WTC11 (cell line): ENCODE measurements around the gene AZU1. TPM values are rescaled to one million over a fixed set of nuclear protein-coding genes. Genes with fewer than 3 reads are reported as not detected.

Source experiments
- ATAC-seq: fragments of 200-7000 bp; cut with Tn5 transposase; 2 replicates; pipeline ENCODE4 v1.10.0; 2021; ENCODE audit warnings: mild to moderate bottlenecking, moderate library complexity
- CTCF ChIA-PET: fragments of 300-600 bp; sonication (Branson Sonifier 250); formaldehyde crosslinking; loops from one replicate; lab custom pipeline; 2021; ENCODE audit warnings: antibody characterized with exemption; lab: Charles Lee
- POLR2A ChIA-PET: fragments of 350-600 bp; sonication (Branson Sonifier 250); formaldehyde crosslinking; loops from one replicate; lab custom pipeline; 2021; ENCODE audit warnings: antibody characterized with exemption; lab: Charles Lee
- DNase-seq: peaks from one replicate; pipeline ENCODE4 v3.0.0; 2021; ENCODE audit warnings: low spot score
- H3K27ac Mint-ChIP-seq: 2 replicates; pipeline ENCODE4 v1.8.0; 2021; ENCODE audit warnings: mixed read lengths
- H3K27me3 Mint-ChIP-seq: 2 replicates; pipeline ENCODE4 v1.8.0; 2021; ENCODE audit warnings: low read depth, mild to moderate bottlenecking, moderate library complexity, mixed read lengths
- H3K36me3 Mint-ChIP-seq: 2 replicates; pipeline ENCODE4 v1.8.0; 2021; ENCODE audit warnings: mixed read lengths
- H3K4me1 Mint-ChIP-seq: 2 replicates; pipeline ENCODE4 v1.8.0; 2022; ENCODE audit warnings: mixed read lengths
- H3K4me3 Mint-ChIP-seq: 2 replicates; pipeline ENCODE4 v1.8.0; 2021; ENCODE audit warnings: mild to moderate bottlenecking, moderate library complexity, mixed read lengths
- H3K9me3 Mint-ChIP-seq: 2 replicates; pipeline ENCODE4 v1.8.0; 2021; ENCODE audit warnings: mixed read lengths
- CREM ChIP-seq: sonication (generic); formaldehyde crosslinking; IDR thresholded peaks from 2 replicates; pipeline ENCODE4 v1.8.1; 2022; ENCODE audit warnings: mild to moderate bottlenecking, missing genetic modification reagents, moderate library complexity
- FOXJ3 ChIP-seq: sonication (generic); formaldehyde crosslinking; IDR thresholded peaks from 2 replicates; pipeline ENCODE4 v1.9.0; 2021; ENCODE audit warnings: missing genetic modification reagents, mild to moderate bottlenecking, borderline replicate concordance
- NFATC4 ChIP-seq: fragments of 250-450 bp; sonication (Bioruptor Pico); IDR thresholded peaks from 2 replicates; pipeline ENCODE4 v1.9.0; 2021; ENCODE audit warnings: mild to moderate bottlenecking
- NR3C1 ChIP-seq: sonication (generic); formaldehyde crosslinking; conservative IDR thresholded peaks from 2 replicates; pipeline ENCODE4 v1.8.1; 2023; ENCODE audit warnings: low read depth, mild to moderate bottlenecking, missing genetic modification reagents
- PREB ChIP-seq: sonication (generic); formaldehyde crosslinking; IDR thresholded peaks from 2 replicates; pipeline ENCODE4 v1.8.1; 2022; ENCODE audit warnings: mild to moderate bottlenecking, missing genetic modification reagents, moderate library complexity, borderline replicate concordance
- ZBTB43 ChIP-seq: sonication (generic); formaldehyde crosslinking; IDR thresholded peaks from 2 replicates; pipeline ENCODE4 v1.8.1; 2023; ENCODE audit warnings: mild to moderate bottlenecking, missing genetic modification reagents
- ZNF138 ChIP-seq: sonication (generic); formaldehyde crosslinking; conservative IDR thresholded peaks from 2 replicates; pipeline ENCODE4 v1.8.1; 2022; ENCODE audit warnings: mild to moderate bottlenecking, moderate library complexity, missing genetic modification reagents
- ZNF423 ChIP-seq: fragments of 250-450 bp; sonication (Bioruptor Pico); IDR thresholded peaks from 2 replicates; pipeline ENCODE4 v2.1.2; 2022; ENCODE audit warnings: mild to moderate bottlenecking, moderate library complexity
- total RNA-seq: library from RNA; stranded (reverse); gene quantifications from 3 replicates; pipeline ENCODE4 v1.2.3, GENCODE V29; 2021
- TF ChIP-seq, protein P1 (sequence below): sonication (generic); formaldehyde crosslinking; IDR thresholded peaks from 2 replicates; pipeline ENCODE4 v1.8.0; 2022; ENCODE audit warnings: missing genetic modification reagents
- TF ChIP-seq, protein P2 (sequence below): sonication (generic); formaldehyde crosslinking; conservative IDR thresholded peaks from 2 replicates; pipeline ENCODE4 v1.8.1; 2023; ENCODE audit warnings: mild to moderate bottlenecking, low read depth, missing genetic modification reagents, moderate library complexity
- TF ChIP-seq, protein P3 (sequence below): sonication (generic); formaldehyde crosslinking; IDR thresholded peaks from 2 replicates; pipeline ENCODE4 v1.8.1; 2023; ENCODE audit warnings: mild to moderate bottlenecking, missing genetic modification reagents, moderate library complexity

Gene AZU1
- total RNA-seq, 1 experiment from 2014 or later = 1.2 TPM

GRCh38 chr19:845707-846521 is 18.3 kb downstream of the AZU1 start:
- ChIA-PET CTCF (interaction anchor here (0.7 kb wide), 1 partner anchor 152 kb away, joined by 3 read pairs; no protein-coding TSS in a partner anchor), POLR2A (no interaction called here)
- Mint-ChIP-seq H3K9me3 (peaks cover 4% of the 10 kb centered on the region), H3K4me3 (no peak overlapping the region), H3K36me3 (no peaks in the 10 kb centered on the region), H3K4me1 (no peaks in the 10 kb centered on the region), H3K27ac (no peak overlapping the region), H3K27me3 (peaks cover 41% of the 10 kb centered on the region)
- TF ChIP-seq, protein P1, sequence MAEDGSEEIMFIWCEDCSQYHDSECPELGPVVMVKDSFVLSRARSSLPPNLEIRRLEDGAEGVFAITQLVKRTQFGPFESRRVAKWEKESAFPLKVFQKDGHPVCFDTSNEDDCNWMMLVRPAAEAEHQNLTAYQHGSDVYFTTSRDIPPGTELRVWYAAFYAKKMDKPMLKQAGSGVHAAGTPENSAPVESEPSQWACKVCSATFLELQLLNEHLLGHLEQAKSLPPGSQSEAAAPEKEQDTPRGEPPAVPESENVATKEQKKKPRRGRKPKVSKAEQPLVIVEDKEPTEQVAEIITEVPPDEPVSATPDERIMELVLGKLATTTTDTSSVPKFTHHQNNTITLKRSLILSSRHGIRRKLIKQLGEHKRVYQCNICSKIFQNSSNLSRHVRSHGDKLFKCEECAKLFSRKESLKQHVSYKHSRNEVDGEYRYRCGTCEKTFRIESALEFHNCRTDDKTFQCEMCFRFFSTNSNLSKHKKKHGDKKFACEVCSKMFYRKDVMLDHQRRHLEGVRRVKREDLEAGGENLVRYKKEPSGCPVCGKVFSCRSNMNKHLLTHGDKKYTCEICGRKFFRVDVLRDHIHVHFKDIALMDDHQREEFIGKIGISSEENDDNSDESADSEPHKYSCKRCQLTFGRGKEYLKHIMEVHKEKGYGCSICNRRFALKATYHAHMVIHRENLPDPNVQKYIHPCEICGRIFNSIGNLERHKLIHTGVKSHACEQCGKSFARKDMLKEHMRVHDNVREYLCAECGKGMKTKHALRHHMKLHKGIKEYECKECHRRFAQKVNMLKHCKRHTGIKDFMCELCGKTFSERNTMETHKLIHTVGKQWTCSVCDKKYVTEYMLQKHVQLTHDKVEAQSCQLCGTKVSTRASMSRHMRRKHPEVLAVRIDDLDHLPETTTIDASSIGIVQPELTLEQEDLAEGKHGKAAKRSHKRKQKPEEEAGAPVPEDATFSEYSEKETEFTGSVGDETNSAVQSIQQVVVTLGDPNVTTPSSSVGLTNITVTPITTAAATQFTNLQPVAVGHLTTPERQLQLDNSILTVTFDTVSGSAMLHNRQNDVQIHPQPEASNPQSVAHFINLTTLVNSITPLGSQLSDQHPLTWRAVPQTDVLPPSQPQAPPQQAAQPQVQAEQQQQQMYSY (CRISPR knock-in tag) = no peak
- TF ChIP-seq ZNF423 = no peak
- TF ChIP-seq NFATC4 (CRISPR knock-in tag) = no peak
- no peak for TF ChIP-seq ZBTB43 (CRISPR knock-in tag)
- TF ChIP-seq ZNF138 (CRISPR knock-in tag) = no peak
- no peak for TF ChIP-seq NR3C1 (CRISPR knock-in tag)
- no peak for ATAC-seq
- DNase-seq = no peak

GRCh38 chr19:848386-848921 is 20.8 kb downstream of the AZU1 start:
- DNase-seq = no peak
- no peak for ATAC-seq
- Mint-ChIP-seq H3K27me3 (peaks cover 16% of the 10 kb centered on the region), H3K27ac (no peak overlapping the region), H3K4me3 (no peak overlapping the region), H3K36me3 (no peaks in the 10 kb centered on the region), H3K4me1 (no peaks in the 10 kb centered on the region), H3K9me3 (no peaks in the 10 kb centered on the region)
- ChIA-PET POLR2A (no interaction called here), CTCF (interaction anchor here (0.8 to 1.0 kb wide), 2 partner anchors 75 to 78 kb away, joined by 3 read pairs; no protein-coding TSS in a partner anchor)
- TF ChIP-seq PREB (CRISPR knock-in tag) (no peak), FOXJ3 (CRISPR knock-in tag) (no peak), NFATC4 (CRISPR knock-in tag) (no peak), CREM (CRISPR knock-in tag) (no peak)
- TF ChIP-seq, protein P2, sequence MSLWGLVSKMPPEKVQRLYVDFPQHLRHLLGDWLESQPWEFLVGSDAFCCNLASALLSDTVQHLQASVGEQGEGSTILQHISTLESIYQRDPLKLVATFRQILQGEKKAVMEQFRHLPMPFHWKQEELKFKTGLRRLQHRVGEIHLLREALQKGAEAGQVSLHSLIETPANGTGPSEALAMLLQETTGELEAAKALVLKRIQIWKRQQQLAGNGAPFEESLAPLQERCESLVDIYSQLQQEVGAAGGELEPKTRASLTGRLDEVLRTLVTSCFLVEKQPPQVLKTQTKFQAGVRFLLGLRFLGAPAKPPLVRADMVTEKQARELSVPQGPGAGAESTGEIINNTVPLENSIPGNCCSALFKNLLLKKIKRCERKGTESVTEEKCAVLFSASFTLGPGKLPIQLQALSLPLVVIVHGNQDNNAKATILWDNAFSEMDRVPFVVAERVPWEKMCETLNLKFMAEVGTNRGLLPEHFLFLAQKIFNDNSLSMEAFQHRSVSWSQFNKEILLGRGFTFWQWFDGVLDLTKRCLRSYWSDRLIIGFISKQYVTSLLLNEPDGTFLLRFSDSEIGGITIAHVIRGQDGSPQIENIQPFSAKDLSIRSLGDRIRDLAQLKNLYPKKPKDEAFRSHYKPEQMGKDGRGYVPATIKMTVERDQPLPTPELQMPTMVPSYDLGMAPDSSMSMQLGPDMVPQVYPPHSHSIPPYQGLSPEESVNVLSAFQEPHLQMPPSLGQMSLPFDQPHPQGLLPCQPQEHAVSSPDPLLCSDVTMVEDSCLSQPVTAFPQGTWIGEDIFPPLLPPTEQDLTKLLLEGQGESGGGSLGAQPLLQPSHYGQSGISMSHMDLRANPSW (CRISPR knock-in tag) = no peak
- TF ChIP-seq, protein P3, sequence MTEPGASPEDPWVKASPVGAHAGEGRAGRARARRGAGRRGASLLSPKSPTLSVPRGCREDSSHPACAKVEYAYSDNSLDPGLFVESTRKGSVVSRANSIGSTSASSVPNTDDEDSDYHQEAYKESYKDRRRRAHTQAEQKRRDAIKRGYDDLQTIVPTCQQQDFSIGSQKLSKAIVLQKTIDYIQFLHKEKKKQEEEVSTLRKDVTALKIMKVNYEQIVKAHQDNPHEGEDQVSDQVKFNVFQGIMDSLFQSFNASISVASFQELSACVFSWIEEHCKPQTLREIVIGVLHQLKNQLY = no peak
